Lower leg skin (tissue), 3 donors: ENCODE data around the gene ZNF35.

ENCODE experiments used
- POLR2A ChIP-seq, 2 donors: fragments of 450-650 bp; IDR thresholded peaks; one replicate each; pipeline ENCODE4 v1.6.1; 2016 to 2017; ENCODE audit warnings: antibody characterized with exemption in 2 of 2, mild to moderate bottlenecking in 1 of 2, moderate library complexity in 1 of 2
- TF ChIP-seq, protein P1 (sequence below), 3 donors: fragments of 450-650 bp; IDR thresholded peaks; one replicate each; pipeline ENCODE4 v1.5.1; 2016; ENCODE audit warnings: antibody characterized with exemption in 3 of 3, mild to moderate bottlenecking in 3 of 3, moderate library complexity in 2 of 3

DNA sequence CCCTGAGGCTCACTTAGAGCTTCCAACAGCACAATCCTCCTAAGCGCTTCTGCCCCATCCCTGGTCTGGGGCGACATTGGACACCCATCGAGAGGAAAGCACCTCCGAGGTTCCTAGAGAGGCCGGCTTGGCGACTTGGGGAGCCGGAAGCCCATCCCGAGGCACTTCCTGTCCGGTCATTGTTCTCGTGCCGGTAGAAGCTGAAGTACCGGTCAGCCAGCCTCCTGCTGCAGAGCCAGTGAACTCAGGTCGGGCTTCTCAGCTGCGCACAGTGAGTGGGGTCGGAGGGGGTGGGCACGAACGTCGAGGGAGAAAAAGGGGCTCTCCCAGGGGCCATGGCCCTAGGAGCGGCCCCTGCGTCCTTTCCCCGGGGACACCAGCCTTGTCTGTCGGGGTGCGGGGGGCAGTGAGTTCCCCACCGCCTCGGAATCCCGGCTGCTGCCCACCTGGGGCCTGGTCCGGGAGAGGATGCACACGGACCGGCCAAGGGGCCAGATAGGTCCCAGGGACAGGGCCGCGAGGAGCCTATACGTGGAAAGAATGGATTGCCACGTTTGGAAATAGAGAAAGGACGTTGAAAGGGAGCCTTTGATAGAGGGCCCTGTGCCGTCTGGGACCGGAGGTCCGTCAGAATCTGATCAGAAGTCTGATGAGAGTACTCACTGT is at the start of gene ZNF35:
- TF ChIP-seq, protein P1, sequence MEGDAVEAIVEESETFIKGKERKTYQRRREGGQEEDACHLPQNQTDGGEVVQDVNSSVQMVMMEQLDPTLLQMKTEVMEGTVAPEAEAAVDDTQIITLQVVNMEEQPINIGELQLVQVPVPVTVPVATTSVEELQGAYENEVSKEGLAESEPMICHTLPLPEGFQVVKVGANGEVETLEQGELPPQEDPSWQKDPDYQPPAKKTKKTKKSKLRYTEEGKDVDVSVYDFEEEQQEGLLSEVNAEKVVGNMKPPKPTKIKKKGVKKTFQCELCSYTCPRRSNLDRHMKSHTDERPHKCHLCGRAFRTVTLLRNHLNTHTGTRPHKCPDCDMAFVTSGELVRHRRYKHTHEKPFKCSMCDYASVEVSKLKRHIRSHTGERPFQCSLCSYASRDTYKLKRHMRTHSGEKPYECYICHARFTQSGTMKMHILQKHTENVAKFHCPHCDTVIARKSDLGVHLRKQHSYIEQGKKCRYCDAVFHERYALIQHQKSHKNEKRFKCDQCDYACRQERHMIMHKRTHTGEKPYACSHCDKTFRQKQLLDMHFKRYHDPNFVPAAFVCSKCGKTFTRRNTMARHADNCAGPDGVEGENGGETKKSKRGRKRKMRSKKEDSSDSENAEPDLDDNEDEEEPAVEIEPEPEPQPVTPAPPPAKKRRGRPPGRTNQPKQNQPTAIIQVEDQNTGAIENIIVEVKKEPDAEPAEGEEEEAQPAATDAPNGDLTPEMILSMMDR (IDR thresholded peaks at IDR 0.05) = no peak
- TF ChIP-seq POLR2A (IDR thresholded peaks at IDR 0.05) = no peak
